ENCODE measurements around the gene FFAR1.

GRCh38 chr19:35310811-35311465 lies 36.8 kb upstream of the FFAR1 start:
- TF ChIP-seq CTCF (IDR thresholded peaks at IDR 0.05; ENCODE audit: poor library complexity) (no peak), EZH2 (IDR thresholded peaks at IDR 0.05; ENCODE audit: borderline replicate concordance) (no peak), EZH2phosphoT487 (IDR thresholded peaks at IDR 0.05; ENCODE audit: low read depth, severe bottlenecking, unreplicated experiment) (no peak)

All from hepatocyte (in vitro differentiated cells).